G401.6 (cell line): ENCODE measurements around the gene MGLL.
A peak's percentile ranks its signal among the peaks of the same experiment; 100 is the strongest.
"Not testable (repeated sequence)": the region's sequence is repeated elsewhere in the genome, so short reads cannot be mapped to it uniquely, and the experiment has no call there.

Experiments used
- FAIRE-seq: peaks from 2 replicates; lab custom pipeline; 2012; peaks lifted over from hg19 to GRCh38; lab: Jason Lieb, UNC

The MGLL gene

DNA sequence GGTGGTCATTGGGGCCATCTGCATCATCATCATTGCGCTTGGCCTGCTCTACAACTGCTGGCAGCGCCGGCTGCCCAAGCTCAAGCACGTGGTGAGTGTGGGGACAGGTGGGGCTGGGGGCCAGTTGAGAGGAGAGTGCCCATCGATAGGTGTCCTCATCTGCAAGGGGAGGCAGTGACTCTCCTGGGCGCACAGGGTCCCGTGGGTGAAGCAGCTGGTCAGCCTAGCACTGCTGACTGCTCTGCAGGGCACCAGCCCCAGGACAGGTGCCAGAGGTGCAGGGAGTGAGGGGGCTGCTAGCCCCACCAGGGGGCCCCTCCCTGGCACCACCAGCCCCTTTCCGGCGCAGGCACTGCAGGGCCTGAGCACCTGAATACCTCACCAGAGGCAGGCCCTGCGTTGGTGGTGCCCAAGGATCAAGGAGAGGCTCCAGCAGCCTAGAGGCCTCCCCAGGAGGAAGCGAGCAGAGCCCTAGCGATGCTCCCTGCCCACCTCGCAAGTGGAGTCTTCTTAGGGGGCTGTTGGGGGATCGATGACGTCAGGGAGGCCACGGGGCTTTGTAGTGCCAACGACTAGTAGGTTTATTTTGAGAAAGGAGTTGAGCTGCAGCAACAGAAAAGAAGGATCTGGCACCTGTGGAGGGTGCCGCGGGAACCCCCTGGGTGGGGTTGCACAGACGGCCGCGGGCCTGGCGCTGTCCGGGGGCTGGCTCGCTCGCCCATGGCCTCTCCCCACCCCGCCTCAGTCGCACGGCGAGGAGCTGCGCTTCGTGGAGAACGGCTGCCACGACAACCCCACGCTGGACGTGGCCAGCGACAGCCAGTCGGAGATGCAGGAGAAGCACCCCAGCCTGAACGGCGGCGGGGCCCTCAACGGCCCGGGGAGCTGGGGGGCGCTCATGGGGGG, 150.5 kb downstream of the MGLL start:
- no peak for FAIRE-seq

GRCh38 chr3:127670761-127671522, 151.4 kb downstream of the MGLL start:
- FAIRE-seq = no peak

GRCh38 chr3:127670229-127670559, 152.1 kb downstream of the MGLL start:
- no peak for FAIRE-seq

DNA sequence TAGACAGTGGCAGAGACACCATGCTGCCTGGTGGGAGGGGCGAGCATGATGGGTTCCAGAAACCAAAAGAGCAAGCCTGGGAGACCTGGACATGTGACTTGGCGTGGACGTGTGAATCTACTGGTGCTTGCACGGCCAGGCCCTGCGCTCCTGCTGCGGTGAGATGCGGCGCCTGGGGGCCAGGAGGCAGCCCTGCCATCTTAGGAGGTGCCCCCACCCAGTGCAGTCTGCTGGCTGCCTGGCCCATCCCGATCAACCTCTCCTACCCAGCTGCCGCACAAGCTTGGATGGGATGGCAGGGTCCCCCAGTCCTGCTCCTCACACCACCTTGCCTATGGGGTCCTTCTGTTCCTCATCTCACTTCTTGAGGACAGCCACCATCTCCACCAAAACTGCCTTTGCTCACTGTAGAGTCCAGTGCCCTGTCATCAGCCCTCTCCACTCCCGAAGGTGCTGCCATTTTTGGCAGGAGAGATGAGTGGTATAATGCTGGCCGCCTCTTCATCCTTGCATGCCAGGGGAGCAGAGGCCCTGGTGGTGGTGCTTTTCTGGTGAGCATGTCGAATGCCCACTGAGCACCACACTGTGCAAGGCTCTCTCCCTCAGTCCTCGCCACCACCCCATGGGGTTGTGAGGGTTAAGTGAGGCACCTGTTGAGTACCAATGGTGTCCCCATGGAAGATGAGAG, 152.6 kb downstream of the MGLL start:
- no peak for FAIRE-seq

DNA sequence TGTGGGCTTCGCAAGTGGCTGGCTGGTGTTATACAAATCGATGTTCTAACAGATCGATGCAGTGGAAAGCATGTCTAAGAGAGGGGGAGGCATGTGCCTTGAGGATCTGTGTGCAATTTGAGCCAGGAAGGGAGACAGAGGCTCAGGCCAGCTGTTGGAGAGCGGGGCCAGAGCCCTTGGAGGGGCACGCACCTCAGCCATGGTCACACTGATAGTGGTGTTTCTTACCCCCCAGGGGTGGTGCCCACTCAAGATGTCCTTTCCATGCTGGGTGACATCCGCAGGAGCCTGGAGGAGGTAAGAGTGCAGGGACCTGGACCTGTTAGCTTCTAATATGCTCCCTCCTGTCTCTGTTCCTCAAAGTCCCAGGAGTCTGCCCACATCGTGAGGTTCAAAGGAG, 153.4 kb downstream of the MGLL start:
- no peak for FAIRE-seq

DNA sequence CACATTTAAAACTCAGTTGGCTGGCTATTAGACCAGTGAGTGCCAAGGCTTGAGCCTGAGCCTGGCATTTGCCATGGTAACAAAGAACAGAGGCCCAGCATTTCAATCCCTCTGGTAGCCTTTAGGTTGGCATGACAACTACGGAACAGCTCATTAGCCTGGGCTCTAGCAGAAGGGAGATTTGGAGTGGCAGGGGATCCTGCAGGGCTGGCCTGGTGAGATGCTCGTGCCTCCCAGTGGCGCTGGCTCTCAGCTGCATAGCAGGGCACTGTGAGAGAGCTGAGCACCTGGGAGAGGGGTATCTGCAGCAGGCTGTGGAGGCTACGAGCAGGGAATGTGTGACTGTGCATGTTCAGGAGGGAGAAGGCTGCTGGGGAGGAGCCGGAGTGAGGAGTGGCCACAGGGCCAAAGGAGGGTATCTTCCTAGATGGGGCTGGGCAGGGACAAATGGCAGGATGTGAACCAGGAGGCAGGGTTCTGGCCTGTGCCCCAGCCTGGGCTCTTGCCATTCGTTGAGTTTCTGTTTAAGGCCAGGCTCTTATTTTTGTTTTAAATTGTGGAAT, 155.1 kb downstream of the MGLL start:
- no peak for FAIRE-seq

DNA sequence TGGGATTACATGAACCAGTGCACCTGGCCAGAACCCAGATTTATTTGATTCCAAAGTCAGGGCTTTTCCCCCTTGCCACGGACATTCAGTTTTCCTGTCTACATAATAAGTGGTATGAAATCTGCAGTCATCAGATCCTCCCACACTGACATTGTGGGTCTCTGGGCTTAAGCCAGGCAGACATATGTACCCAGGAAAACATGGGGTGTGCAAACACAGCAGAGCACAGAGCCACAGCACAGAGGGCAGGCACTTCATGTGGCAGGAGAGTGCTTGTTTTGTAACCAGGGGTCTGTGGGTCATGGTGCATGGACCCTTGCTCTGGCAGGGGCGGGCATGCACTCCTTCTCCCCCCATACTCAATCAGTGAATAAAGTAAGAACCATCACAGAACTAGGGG, 155.6 kb downstream of the MGLL start:
- FAIRE-seq = no peak

DNA sequence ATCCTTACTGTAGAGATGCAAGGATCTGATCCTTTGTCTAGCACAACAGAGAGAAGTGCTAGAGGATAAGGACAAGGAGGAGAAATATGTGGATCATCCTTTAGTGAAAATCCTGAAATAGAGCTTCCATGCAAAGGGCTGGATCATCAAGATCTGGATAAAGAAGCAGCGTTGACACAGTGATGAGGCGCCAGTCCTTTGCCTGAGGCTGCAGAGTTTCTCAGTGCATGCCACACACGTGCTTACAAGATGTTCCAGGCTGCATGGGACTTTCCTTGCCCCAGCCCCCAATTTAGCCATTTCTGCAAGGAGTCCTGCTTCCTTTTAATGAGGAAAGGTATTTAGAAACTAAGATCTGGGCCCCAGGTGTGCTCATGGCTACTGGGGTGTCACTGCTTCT, 156.7 kb downstream of the MGLL start:
- FAIRE-seq = no peak

GRCh38 chr3:127665165-127665564, 157.2 kb downstream of the MGLL start:
- no peak for FAIRE-seq

- no peak for FAIRE-seq
These were observed 159.2 kb downstream of the MGLL start for GRCh38 chr3:127663151-127663550.

DNA sequence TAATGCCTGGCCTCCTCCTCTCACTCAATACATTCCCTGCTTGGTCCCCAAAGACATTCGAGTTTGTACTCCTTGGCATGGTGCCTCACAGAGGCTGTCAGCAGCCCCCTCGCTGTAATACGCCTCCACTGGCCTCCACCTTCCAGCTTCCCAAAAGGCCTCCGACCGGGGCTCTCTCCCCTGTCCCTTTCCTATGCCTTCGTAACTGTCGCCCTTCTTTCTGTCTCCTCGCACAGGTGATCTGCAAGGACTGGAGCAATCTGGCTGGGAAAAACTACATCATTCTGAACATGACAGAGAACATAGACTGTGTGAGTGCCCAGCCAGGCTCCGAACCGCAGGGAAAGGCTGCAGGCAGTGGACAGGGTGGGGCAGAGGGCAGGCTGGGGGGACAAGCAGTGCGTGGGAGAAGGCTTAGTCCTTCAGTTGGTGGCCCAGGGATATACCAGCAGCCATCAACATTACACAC, 160.3 kb downstream of the MGLL start:
- FAIRE-seq = no peak

DNA sequence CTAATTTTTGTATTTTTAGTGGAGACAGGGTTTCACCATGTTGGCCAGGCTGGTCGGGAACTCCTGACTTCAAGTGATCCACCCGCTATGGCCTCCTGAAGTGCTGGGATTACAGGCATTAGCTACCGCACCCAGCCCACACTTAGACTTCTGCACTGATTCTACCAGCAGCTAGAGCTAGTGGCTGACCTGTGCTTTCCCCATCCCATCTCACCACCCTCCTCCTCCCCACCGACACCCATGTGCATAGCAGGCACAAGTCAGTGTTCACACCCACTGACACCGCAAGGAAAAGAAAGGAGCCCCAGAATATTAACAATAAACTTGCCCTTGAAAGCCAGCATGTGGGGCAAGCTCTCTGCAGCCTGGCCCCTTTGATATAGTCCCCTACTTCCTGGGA, 160.7 kb downstream of the MGLL start:
- no peak for FAIRE-seq

DNA sequence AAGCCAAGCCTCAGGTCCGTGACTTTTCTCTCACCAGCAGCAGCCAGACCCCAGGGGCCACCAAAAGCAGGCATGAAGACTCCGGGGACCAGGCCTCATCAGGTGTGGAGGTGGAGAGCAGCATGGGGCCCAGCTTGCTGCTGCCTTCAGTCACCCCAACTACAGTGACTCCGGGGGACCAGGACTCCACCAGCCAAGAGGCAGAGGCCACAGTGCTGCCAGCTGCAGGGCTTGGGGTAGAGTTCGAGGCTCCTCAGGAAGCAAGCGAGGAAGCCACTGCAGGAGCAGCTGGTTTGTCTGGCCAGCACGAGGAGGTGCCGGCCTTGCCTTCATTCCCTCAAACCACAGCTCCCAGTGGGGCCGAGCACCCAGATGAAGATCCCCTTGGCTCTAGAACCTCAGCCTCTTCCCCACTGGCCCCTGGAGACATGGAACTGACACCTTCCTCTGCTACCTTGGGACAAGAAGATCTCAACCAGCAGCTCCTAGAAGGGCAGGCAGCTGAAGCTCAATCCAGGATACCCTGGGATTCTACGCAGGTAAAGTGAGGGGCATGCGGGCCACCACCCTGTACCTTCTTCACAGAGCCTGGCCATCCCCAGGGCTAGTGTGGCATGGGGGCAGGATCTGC, 161.6 kb downstream of the MGLL start:
- no peak for FAIRE-seq

DNA sequence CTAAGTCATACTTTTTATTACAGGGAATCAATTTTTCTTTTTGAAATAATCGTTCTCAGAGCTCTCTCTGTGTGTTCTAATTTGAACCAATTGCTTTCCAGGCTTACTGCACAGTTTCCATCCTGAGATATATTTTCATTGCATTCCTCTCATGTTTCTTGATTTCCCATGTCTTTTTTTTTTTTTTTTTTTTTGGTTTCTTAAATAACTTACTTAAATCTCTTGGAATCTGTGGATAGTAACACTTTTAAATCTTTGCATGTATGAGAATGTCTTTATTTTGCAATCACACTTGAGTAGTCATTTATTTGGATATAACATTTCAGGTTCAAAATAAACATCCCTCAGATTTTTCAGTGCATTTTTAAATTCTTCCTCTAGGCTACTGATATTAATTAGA, 164.1 kb downstream of the MGLL start:
- no peak for FAIRE-seq

GRCh38 chr3:127656906-127657305, 165.4 kb downstream of the MGLL start:
- FAIRE-seq = no peak

- FAIRE-seq = no peak
These were observed 166.7 kb downstream of the MGLL start for GRCh38 chr3:127655641-127656040.

DNA sequence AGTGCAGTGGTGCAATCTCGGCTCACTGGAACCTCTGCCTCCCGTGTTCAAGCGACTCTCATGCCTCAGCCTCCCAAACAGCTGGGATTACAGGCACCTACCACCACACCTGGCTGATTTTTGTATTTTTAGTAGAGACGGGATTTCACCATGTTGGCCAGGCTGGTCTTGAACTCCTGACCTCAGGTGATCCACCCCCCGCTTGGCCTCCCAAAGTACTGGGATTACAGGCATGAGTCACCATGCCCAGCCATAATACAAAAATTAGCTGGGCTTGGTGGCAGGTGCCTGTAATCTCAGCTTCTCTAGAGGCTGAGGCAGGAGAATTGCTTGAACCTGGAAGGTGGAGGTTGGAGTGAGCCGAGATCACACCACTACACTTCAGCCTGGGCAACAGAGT, 167.3 kb downstream of the MGLL start:
- FAIRE-seq = not testable (repeated sequence)

DNA sequence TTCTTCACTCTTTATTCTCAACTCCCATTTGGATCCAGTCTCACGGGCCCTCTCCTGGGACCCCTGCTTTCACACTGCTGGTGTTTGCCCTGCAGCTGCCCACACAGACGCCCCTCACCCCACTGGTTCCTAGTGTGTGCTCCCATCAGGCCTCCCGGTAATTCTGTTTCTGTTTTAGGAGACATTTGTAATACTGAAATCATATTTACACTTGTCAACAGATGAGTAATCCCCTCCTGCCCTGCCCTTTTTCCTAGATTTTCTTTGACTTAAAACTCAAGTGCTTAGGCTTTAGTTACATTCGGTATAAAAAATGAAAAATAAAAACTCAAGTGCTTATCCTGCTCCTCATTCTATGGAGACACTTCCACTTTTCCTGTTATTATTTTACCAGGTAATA, 167.9 kb downstream of the MGLL start:
- no peak for FAIRE-seq

GRCh38 chr3:127652246-127652995, 169.9 kb downstream of the MGLL start:
- peak; percentile 88 for FAIRE-seq

GRCh38 chr3:127651516-127652172, 170.7 kb downstream of the MGLL start:
- FAIRE-seq = no peak

GRCh38 chr3:127650236-127650635, 172.1 kb downstream of the MGLL start:
- no peak for FAIRE-seq
